ENCODE data around the gene PGLYRP2.

The PGLYRP2 gene

DNA sequence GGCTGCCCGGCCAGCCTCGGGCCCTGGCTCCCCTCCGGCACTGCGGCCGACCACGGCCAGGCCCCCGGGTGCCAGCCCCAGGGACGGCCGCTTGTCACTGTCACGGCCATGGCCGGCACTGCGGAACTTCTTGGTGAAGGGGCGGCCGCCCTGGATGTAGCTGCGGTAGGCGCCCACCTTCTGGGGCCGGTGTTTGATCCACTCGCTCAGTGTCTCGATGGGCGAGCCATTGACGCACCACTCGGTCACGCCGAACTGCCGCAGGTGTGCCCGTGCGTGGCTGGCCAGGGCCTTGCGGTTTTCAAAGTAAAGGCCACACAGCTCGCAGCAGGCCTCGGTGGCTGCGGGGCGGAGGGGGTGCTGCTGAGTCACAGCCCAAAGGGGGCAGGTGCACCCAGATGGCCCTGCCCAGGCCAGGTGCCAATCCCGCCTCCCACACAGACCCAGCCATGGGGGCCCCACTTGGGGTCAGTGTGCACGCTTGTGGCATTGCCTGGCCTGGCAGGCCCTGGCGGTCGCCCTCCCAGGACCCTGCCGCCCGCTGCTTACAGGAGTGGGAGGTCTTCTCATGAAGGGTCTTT is 54.5 kb downstream of the PGLYRP2 start:
- no peaks in the 10 kb centered on the region for H3K9me3 ChIP-seq (ENCODE audit: control insufficient read depth, low read length)
- no peaks in the 10 kb centered on the region for H3K4me1 ChIP-seq (ENCODE audit: control insufficient read depth, insufficient read depth, low read length)
- H3K4me3 ChIP-seq (ENCODE audit: insufficient read depth, low read depth, low read length) = no peak overlapping the region
- WGBS, 2 experiments = 97% methylated on average over 38 of the region's 38 CpGs
- H3K27me3 ChIP-seq (ENCODE audit: control insufficient read depth, insufficient read depth, low read length, poor library complexity, severe bottlenecking) = no peaks in the 10 kb centered on the region
- H3K36me3 ChIP-seq (ENCODE audit: control insufficient read depth, insufficient read depth, low read length) = peaks cover 41% of the 10 kb centered on the region
- H3K27ac ChIP-seq (ENCODE audit: insufficient read depth, low read depth, low read length, poor library complexity, severe bottlenecking) = no peak overlapping the region

DNA sequence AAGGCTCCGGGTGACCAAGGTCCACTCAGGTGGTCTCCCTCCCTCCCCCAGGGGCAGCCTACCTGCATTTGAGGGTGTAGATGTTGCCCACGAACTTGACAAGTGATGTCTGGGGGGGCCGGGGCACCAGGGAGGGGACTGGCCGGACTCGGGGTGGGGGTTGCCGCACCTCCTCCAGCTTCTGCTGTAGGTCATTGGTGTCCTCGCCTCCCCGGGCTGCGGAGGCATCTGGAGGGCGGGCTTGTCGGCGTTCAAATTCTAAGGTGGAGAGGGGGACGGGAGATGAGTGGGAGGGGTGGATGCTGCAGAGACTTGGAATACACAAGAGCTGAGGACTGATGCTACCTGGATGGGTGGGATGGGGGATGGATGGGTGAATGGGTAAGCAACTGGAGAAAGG is 55.2 kb downstream of the PGLYRP2 start:
- Histone ChIP-seq H3K27ac (ENCODE audit: insufficient read depth, low read depth, low read length, poor library complexity, severe bottlenecking) (no peak overlapping the region), H3K27me3 (ENCODE audit: control insufficient read depth, insufficient read depth, low read length, poor library complexity, severe bottlenecking) (no peaks in the 10 kb centered on the region), H3K4me1 (ENCODE audit: control insufficient read depth, insufficient read depth, low read length) (no peaks in the 10 kb centered on the region), H3K9me3 (ENCODE audit: control insufficient read depth, low read length) (no peaks in the 10 kb centered on the region), H3K36me3 (ENCODE audit: control insufficient read depth, insufficient read depth, low read length) (peaks cover 41% of the 10 kb centered on the region), H3K4me3 (ENCODE audit: insufficient read depth, low read depth, low read length) (no peak overlapping the region)
- WGBS, 2 experiments = 97 to 100% methylated on average over 13 of the region's 13 CpGs

DNA sequence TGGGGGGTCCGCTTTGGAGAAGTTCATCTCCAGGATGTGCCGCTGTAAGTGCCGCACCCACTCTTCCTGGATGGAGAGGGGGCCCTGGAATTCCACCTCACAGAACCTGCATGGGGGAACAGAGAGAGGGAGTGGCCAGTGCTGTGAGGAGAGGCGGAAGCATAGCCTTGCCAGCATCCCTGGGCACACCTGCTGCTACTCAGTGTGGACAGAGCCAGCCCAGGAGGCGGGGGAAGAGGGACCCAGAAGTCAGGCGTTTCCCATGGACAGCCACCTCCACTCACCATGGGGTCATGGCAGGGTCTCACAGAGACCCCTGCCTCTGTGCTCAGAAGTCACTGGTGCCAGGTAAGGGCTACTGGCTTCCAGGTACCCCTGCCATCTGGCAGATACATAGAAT is 56.2 kb downstream of the PGLYRP2 start:
- Histone ChIP-seq H3K27me3 (ENCODE audit: control insufficient read depth, insufficient read depth, low read length, poor library complexity, severe bottlenecking) (no peaks in the 10 kb centered on the region), H3K36me3 (ENCODE audit: control insufficient read depth, insufficient read depth, low read length) (peaks cover 41% of the 10 kb centered on the region), H3K4me1 (ENCODE audit: control insufficient read depth, insufficient read depth, low read length) (no peaks in the 10 kb centered on the region), H3K9me3 (ENCODE audit: control insufficient read depth, low read length) (no peaks in the 10 kb centered on the region), H3K4me3 (ENCODE audit: insufficient read depth, low read depth, low read length) (no peak overlapping the region), H3K27ac (ENCODE audit: insufficient read depth, low read depth, low read length, poor library complexity, severe bottlenecking) (no peak overlapping the region)
- 96 to 97% methylated on average over 6 of the region's 6 CpGs for WGBS, 2 experiments

DNA sequence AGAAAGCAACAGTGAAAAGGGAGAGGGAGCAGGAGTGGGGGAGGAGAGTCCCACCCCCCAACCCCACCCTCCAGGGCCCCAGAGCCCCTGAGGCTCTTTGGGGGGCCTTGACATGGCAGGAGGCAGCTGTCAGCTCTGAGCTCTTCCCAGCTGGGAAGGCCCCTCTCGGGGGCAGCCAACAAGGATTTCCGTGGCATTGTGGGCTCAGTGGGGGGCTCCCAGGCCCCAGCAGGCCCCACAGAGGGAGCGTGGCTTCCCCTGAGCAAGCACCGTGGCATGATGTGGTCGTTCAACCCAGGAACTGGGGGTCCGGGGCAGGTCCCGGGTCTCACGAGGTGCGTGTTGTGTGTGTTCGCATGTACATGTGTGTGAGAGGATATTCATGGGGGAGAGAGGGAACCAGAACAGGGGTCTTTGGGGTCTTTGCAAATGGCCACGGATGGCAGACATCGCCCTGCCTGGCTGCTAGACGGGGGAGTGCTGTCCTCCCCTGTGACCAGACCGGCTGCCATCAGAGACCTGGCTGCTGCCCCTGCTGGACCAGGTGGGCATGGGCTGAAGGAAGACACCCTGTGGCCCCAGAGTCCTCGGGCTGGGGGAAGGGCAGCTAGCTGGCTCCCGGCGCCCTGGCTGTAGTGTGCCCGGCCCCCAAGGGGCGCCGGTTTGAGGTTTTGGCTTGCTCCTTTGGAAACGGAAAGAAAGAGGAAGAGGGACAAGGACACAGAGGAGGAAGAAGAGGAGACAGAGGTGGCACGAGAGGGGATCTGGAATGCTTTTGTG is 56.8 kb downstream of the PGLYRP2 start:
- H3K36me3 ChIP-seq (ENCODE audit: control insufficient read depth, insufficient read depth, low read length) = peaks cover 41% of the 10 kb centered on the region
- no peak overlapping the region for H3K4me3 ChIP-seq (ENCODE audit: insufficient read depth, low read depth, low read length)
- H3K27ac ChIP-seq (ENCODE audit: insufficient read depth, low read depth, low read length, poor library complexity, severe bottlenecking) = no peak overlapping the region
- no peaks in the 10 kb centered on the region for H3K27me3 ChIP-seq (ENCODE audit: control insufficient read depth, insufficient read depth, low read length, poor library complexity, severe bottlenecking)
- WGBS, 2 experiments = 93 to 95% methylated on average over 22 of the region's 22 CpGs
- H3K4me1 ChIP-seq (ENCODE audit: control insufficient read depth, insufficient read depth, low read length) = peaks cover under 1% of the 10 kb centered on the region
- no peaks in the 10 kb centered on the region for H3K9me3 ChIP-seq (ENCODE audit: control insufficient read depth, low read length)

DNA sequence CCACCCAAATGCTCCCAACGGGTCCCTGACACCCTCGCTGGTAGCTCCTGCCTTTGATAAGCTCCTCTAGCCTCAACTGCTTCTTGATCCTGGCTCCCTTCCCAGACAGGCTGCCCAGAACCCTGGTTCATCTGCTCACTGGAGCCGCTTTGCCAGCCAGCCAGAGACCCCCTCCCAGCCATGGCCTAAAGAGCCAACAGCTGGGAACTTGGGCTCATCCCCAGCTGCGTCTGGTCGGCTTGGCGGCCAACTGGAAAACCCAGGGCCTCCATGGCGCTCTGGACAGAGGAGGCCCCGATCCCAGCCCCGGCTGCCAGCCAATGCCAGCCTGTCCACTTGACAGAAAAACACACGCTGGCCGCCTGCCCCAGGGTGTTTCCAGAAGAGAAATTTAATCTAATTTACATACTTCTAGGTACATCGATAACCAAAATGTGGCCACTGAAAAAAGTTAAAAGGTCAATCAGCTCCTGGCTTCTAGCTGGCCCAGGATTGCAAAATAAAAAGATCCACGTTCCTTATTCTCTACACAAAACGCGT is 57.5 kb downstream of the PGLYRP2 start:
- 93% methylated on average over 13 to 15 of the region's 15 CpGs for WGBS, 2 experiments

DNA sequence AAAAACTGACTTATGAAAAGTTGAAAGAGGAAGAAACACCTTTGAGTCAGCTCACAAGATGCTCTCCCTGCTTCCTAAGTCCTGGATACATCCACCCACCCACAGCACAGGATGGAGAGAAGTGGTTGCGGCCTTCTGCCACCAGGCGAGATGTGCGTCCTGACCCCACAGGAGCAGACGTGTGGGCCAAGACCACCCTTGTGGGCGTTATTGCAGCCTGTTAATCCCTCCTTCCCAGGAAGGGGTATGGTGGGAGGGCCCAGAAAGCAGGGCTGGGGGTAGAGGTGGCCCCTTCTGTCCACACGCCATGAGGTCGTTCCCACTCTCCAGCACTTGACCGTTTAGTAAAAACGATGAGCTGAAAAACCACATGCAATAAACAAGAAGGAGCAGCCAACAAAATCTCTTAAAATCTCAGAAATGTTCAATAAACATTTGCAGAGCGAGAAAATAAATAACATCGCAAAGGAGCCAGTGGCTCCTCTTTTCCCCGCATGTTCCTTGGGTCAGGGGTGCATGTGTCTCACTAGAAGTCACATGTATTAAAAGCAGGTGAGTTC is 58.1 kb downstream of the PGLYRP2 start:
- peaks cover 7% of the 10 kb centered on the region for H3K4me1 ChIP-seq (ENCODE audit: control insufficient read depth, insufficient read depth, low read length)

More for the DNA sequence above, 57.5 kb downstream of the PGLYRP2 start:
- H3K4me1 ChIP-seq (ENCODE audit: control insufficient read depth, insufficient read depth, low read length) = peaks cover 7% of the 10 kb centered on the region
- no peaks in the 10 kb centered on the region for H3K27me3 ChIP-seq (ENCODE audit: control insufficient read depth, insufficient read depth, low read length, poor library complexity, severe bottlenecking)
- no peak overlapping the region for H3K4me3 ChIP-seq (ENCODE audit: insufficient read depth, low read depth, low read length)
- H3K27ac ChIP-seq (ENCODE audit: insufficient read depth, low read depth, low read length, poor library complexity, severe bottlenecking) = no peak overlapping the region
- H3K9me3 ChIP-seq (ENCODE audit: control insufficient read depth, low read length) = no peaks in the 10 kb centered on the region
- H3K36me3 ChIP-seq (ENCODE audit: control insufficient read depth, insufficient read depth, low read length) = peaks cover 34% of the 10 kb centered on the region

DNA sequence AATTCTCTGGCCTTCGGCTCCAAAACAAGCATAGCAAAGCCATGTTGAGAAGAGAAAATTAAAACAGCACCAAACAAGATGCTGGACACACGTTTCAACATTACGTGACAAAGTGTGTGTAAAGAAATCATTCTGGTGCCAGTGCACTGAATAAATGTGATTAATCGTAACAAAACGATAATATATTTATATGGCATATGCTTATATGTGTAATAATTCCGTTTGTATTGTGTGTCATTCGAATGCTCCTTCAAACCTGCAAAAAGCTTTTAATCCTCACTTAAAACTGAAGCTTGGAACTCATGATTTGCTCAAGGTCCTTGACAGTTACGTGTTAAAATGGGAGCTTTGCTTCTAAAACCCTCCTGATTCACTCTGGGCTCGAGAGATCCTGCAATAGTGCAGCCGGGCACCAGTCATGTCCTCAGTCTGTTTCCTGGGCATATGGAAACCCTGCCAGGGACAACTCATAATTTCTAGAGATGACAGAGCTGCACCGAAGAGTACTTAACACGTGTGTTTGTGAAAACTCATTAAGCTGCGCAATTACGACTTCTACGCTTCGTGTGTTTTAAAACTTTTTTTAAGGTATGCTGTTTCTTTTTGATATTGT is 59.8 kb downstream of the PGLYRP2 start:
- 68 to 71% methylated on average over 15 to 16 of the region's 16 CpGs for WGBS, 2 experiments
- H3K9me3 ChIP-seq (ENCODE audit: control insufficient read depth, low read length) = no peaks in the 10 kb centered on the region
- H3K27me3 ChIP-seq (ENCODE audit: control insufficient read depth, insufficient read depth, low read length, poor library complexity, severe bottlenecking) = no peaks in the 10 kb centered on the region
- H3K36me3 ChIP-seq (ENCODE audit: control insufficient read depth, insufficient read depth, low read length) = peaks cover 22% of the 10 kb centered on the region
- peaks cover 7% of the 10 kb centered on the region for H3K4me1 ChIP-seq (ENCODE audit: control insufficient read depth, insufficient read depth, low read length)
- no peak overlapping the region for H3K4me3 ChIP-seq (ENCODE audit: insufficient read depth, low read depth, low read length)
- no peak overlapping the region for H3K27ac ChIP-seq (ENCODE audit: insufficient read depth, low read depth, low read length, poor library complexity, severe bottlenecking)

More for the DNA sequence above, 58.1 kb downstream of the PGLYRP2 start:
- H3K9me3 ChIP-seq (ENCODE audit: control insufficient read depth, low read length) = no peaks in the 10 kb centered on the region
- H3K27me3 ChIP-seq (ENCODE audit: control insufficient read depth, insufficient read depth, low read length, poor library complexity, severe bottlenecking) = no peaks in the 10 kb centered on the region
- no peak overlapping the region for H3K27ac ChIP-seq (ENCODE audit: insufficient read depth, low read depth, low read length, poor library complexity, severe bottlenecking)
- WGBS, 2 experiments = 92 to 95% methylated on average over 12 of the region's 12 CpGs
- H3K36me3 ChIP-seq (ENCODE audit: control insufficient read depth, insufficient read depth, low read length) = peaks cover 28% of the 10 kb centered on the region
- H3K4me3 ChIP-seq (ENCODE audit: insufficient read depth, low read depth, low read length) = no peak overlapping the region

Data from ectodermal cell (in vitro differentiated cells).